Endothelial cell of umbilical vein (primary cell): Measurements from ENCODE around the gene EXOC6.

Experiments used
- EZH2 ChIP-seq: IDR thresholded peaks from 2 replicates; pipeline ENCODE4 v1.6.1; 2012; ENCODE audit warnings: borderline replicate concordance, low read depth, mild to moderate bottlenecking, moderate library complexity, low read length, inconsistent platforms; ENCODE audit not compliant: severe bottlenecking
- FOS ChIP-seq: IDR thresholded peaks from 2 replicates; pipeline ENCODE4 v1.6.1; 2011; ENCODE audit warnings: mild to moderate bottlenecking, low read length, moderate library complexity, borderline replicate concordance; ENCODE audit not compliant: insufficient read depth
- JUN ChIP-seq: IDR thresholded peaks from 2 replicates; pipeline ENCODE4 v1.6.1; 2011; ENCODE audit warnings: borderline replicate concordance, low read depth; ENCODE audit not compliant: insufficient read length, insufficient read depth
- POLR2A ChIP-seq: IDR thresholded peaks from 2 replicates; pipeline ENCODE4 v1.6.1; 2012; ENCODE audit warnings: low read depth, mild to moderate bottlenecking, control low read depth, low read length
- TF ChIP-seq, protein P1 (sequence below), 2 donors: IDR thresholded peaks; 1 replicate in 1 of 2; 2 replicates in 1 of 2; pipeline ENCODE4 v1.5.1; 2011; ENCODE audit warnings: low read length in 2 of 2, mild to moderate bottlenecking in 2 of 2, moderate library complexity in 2 of 2, control low read depth in 1 of 2, inconsistent platforms in 1 of 2, low read depth in 1 of 2; ENCODE audit not compliant: insufficient read depth in 1 of 2; ENCODE audit errors: extremely low read depth in 1 of 2

DNA sequence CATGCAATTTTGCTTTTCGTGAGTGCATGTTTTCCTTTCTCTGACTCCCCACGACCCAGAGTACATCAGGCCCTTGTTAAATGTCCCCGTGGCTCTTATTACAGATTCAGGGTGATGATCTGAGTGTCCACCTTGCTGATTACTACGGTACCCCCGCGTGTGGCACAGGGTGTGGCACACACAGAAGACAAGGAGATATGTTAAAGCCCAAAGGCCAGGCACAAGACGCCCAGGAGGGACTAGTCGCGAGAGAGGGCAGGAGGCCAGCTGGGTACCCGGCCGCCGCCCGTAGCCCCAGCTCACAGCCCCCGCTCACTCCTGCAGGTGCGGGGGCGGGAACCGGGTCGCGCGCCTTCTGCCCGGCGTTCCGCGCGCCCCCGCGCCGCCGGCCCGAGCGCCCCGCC is 281 bp upstream of the EXOC6 start:
- TF ChIP-seq, protein P1, sequence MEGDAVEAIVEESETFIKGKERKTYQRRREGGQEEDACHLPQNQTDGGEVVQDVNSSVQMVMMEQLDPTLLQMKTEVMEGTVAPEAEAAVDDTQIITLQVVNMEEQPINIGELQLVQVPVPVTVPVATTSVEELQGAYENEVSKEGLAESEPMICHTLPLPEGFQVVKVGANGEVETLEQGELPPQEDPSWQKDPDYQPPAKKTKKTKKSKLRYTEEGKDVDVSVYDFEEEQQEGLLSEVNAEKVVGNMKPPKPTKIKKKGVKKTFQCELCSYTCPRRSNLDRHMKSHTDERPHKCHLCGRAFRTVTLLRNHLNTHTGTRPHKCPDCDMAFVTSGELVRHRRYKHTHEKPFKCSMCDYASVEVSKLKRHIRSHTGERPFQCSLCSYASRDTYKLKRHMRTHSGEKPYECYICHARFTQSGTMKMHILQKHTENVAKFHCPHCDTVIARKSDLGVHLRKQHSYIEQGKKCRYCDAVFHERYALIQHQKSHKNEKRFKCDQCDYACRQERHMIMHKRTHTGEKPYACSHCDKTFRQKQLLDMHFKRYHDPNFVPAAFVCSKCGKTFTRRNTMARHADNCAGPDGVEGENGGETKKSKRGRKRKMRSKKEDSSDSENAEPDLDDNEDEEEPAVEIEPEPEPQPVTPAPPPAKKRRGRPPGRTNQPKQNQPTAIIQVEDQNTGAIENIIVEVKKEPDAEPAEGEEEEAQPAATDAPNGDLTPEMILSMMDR (IDR thresholded peaks at IDR 0.05; ENCODE audit: extremely low read depth in 1 of 2, insufficient read depth in 1 of 2, low read depth in 1 of 2, low read length in 2 of 2), result no peak
- TF ChIP-seq POLR2A (no peak), EZH2 (no peak), JUN (no peak), FOS (no peak)
